Measurements from ENCODE around the gene SGCA.

Gene SGCA

GRCh38 chr17:50182783-50183420, 17.1 kb downstream of the SGCA start:
- DNase-seq (ENCODE audit: low read depth), result no peak

DNA sequence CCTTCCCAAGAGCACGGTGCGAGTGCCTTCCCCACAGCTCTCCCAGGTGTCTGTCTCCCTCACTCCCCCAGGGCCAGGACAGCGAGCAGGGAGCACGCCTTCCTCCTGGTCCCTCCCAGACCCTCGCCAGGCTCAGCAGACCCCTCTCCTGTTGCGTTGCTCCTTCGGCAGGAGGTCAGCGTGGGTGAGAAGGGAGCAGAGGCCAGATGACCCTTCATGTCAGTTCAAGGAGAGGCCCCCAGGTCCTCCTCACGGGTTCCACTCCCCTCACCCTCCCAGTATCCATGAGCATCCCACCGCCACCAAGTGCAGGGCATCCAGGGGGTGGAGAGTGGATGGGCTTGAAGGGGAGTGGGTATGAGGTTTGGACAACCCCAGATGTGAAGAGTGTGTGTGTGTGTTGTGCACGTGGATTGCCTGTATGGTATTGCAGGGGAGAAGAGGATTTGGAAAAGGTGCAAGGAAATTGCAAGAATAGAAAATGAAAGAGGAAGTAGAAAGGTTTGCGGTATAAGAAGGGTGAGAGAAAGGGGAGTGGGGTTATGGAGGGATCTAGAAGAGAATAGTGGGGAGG, 17.7 kb downstream of the SGCA start:
- DNase-seq (ENCODE audit: low read depth), result no peak

- no peak for DNase-seq (ENCODE audit: low read depth)
Measured at GRCh38 chr17:50184064-50184463, 18.3 kb downstream of the SGCA start.

GRCh38 chr17:50184611-50185398, 19.0 kb downstream of the SGCA start:
- DNase-seq (ENCODE audit: low read depth), result no peak

GRCh38 chr17:50185631-50186471, 20.0 kb downstream of the SGCA start:
- no peak for DNase-seq (ENCODE audit: low read depth)

GRCh38 chr17:50186661-50187393, 21.0 kb downstream of the SGCA start:
- DNase-seq (ENCODE audit: low read depth), result no peak

DNA sequence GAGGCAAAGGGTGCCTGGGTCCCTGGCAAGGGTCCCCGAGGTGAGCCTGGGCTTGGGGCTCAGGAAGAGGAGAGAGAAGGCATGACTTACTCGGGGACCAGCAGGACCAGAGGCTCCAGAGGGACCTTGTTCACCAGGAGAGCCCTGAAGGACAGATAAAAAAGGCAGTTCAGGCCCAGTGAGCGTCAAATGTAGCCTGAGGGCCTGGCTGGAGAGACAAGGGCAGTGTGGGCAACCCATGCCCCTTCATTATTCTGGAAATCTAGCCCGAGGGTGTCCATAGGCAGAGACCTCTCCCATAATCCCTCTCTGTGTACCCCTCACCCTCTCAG, 21.6 kb downstream of the SGCA start:
- DNase-seq (ENCODE audit: low read depth), result no peak

GRCh38 chr17:50187751-50188530, 22.1 kb downstream of the SGCA start:
- DNase-seq (ENCODE audit: low read depth), result no peak

DNA sequence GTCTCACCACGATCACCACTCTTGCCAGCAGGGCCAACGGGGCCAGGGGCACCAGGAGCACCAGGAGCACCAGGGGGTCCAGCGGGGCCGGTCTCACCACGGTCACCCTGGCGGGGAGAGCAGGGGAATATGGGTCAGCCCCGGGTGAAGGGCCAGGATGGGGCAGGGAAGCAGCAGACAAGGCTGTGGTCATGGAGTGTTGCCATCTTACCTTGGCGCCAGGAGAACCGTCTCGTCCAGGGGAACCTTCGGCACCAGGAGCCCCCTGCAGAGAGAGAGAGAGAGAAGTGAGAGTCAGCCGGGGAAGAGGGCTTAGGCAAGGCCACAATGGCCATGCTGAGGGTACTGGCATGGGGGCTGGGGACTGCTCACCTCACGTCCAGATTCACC, 22.7 kb downstream of the SGCA start:
- no peak for DNase-seq (ENCODE audit: low read depth)

GRCh38 chr17:50188921-50189549, 23.2 kb downstream of the SGCA start:
- DNase-seq (ENCODE audit: low read depth), result no peak

GRCh38 chr17:50189550-50190292, 23.9 kb downstream of the SGCA start:
- no peak for DNase-seq (ENCODE audit: low read depth)

- DNase-seq (ENCODE audit: low read depth), result no peak
Measured at GRCh38 chr17:50190293-50190602, 24.4 kb downstream of the SGCA start.

DNA sequence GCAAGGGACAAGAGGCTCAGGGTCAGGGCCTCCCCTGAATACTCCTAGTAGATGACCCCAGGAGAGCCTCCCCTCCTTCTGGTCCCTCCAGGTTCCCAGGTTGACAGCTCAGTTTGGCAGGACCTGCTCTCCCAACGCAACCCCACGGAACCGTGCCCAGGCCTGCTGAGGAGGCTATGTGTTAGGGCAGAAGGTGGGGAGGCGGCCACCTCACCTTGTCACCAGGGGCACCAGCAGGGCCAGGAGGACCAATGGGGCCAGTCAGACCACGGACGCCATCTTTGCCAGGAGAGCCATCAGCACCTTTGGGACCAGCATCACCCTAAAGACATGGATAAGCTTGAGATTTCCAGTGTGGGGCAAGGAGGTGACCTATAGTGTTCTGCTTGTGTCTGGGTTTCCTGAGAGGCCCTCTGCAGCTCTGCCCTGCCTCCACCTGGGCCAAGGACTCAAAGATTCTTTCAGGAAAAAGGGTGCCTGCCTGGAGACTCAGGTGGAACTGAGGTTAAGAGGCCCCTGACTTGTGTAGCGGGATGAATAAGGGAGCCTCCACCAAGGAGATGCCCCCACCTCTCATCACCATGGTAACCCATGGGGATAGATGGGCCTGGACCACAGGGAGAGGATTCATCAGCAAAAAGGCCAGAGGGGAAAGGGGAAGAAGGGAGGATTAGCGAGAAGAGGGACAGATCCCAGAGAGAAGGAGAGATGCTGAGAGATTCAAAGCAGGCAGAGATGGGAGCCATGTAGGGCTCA, 25.0 kb downstream of the SGCA start:
- no peak for DNase-seq (ENCODE audit: low read depth)

GRCh38 chr17:50191359-50192143, 25.7 kb downstream of the SGCA start:
- no peak for DNase-seq (ENCODE audit: low read depth)

GRCh38 chr17:50192144-50192617, 26.4 kb downstream of the SGCA start:
- no peak for DNase-seq (ENCODE audit: low read depth)

DNA sequence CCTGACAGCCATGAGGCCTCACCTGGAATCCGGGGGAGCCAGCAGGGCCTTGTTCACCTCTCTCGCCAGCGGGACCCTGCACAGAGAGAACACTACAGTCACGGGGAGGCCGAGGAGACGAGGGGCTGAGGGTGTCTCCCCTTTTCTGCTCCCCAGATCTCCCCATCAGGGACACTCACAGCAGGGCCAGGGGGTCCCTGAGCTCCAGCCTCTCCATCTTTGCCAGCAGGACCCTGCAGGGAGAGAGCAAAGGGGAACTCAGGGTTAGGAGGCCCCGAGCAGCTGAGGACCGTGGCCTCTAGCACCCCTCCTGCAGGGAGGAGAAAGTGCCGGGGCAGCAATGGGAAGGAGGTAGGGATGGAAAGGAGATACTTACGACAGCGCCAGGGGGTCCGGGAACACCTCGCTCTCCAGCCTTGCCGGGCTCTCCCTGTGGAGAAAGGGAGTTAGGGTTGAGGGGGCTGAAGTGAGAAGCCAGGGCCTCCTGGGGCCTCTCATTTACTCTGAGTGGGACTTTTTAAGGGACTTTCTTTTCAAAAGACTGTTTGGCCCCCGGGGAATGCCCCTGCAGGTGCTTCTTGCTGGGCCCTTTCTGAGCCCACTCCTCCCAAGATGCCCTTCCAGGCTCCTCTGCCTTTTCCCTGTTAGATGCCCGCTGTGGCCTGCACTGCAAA, 26.9 kb downstream of the SGCA start:
- DNase-seq (ENCODE audit: low read depth), result no peak

DNA sequence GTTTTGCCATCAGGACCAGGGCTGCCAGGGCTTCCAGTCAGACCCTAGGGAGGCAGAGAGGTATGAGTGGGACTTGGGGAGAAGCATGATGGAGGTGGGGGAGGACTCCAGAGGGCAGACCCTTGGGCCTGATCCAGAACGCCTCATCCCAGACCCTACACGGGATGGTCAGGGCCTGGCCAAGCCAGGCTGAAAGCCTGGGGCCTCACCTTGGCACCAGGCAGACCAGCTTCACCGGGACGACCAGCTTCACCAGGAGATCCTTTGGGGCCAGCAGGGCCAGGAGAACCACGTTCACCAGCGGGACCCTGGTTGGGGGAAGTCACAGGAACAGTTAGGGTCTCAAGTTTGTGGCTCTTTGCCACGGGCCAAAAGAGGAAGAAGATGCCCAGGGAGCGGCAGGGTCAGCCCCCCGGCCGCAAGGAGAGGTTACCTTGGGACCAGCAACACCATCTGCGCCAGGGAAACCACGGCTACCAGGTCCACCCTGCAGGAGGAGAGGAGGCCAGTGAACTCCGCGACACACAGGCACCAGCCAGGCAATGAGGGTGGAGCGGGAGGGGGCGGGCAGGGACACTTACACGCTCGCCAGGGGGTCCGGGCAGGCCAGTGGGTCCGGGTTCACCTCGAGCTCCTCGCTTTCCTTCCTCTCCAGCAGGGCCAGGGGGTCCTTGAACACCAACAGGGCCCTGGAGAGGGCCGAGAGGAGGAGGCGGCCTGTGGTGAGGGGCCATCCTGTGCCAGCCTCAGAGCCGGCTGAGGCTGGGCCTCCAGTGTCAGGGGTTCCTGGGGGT, 28.5 kb downstream of the SGCA start:
- DNase-seq (ENCODE audit: low read depth), result no peak

Data from activated gamma-delta T cell treated with anti-CD3 and anti-CD28 coated beads, Interleukin-2, amount 50 U/mL, for 16 hours (primary cell).